Measurements from ENCODE around the gene CCDC107.
"Not testable (repeated sequence)": the region's sequence is repeated elsewhere in the genome, so short reads cannot be mapped to it uniquely, and the experiment has no call there.

The CCDC107 gene

DNA sequence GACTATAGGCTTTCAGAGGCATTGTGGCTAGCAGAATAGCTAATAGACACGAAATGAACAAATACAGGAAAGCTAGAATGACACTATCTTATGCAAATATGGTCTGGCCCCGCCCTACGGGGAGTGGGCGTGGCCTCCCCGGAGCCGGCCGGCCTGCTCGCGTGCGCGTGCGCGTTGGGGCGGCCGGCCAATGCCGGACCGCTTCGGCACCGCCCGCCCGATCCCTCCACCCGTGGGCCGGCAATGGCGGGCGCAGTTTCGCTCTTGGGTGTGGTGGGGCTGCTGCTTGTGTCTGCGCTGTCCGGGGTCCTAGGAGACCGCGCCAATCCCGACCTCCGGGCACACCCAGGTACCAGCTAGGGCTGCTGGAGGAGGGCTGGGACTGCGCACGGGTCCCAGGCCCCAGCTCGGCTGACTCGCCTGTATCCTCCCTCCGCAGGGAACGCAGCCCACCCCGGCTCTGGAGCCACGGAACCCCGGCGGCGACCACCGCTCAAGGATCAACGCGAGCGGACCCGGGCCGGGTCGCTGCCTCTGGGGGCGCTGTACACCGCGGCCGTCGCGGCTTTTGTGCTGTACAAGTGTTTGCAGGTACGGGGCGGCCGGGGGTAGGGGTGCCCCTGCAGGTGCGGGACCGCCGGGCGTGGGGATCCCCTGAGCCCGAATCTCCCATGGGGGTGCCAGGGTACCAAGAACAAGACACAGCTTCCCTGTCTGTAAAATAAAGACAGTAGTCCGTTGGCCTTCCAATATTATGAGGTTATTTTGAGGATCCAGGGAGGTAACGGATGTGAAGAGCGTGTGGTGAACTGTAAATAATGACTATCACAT lies at the start of gene CCDC107:
TSS of gene CCDC107 (plus strand) at position 156 of the 831 bp plus-strand sequence. CDS start at position 244, 88 bp downstream.
- H3K4me3 Mint-ChIP-seq = peak within 1 kb of the TSS; percentile 90
- peaks cover 37% of the 10 kb centered on the region for H3K36me3 Mint-ChIP-seq (ENCODE audit: low read depth)
- peaks cover 62% of the 10 kb centered on the region for H3K4me1 Mint-ChIP-seq (ENCODE audit: low read depth)
- peaks cover 2% of the 10 kb centered on the region for H3K27me3 Mint-ChIP-seq
- peak within 1 kb of the TSS; percentile 95 for H3K27ac Mint-ChIP-seq
- no peaks in the 10 kb centered on the region for H3K9me3 Mint-ChIP-seq
- intact Hi-C loops (cut with micrococcal nuclease) = loop anchor here (2.0 kb wide), 1 partner anchor 54 kb away; the partner anchor contains the start of gene TESK1

- peaks cover 5% of the 10 kb centered on the region for H3K27me3 Mint-ChIP-seq
- peaks cover 47% of the 10 kb centered on the region for H3K36me3 Mint-ChIP-seq (ENCODE audit: low read depth)
- H3K4me3 Mint-ChIP-seq = no peak overlapping the region
- intact Hi-C loops (cut with micrococcal nuclease) = no loop called here
- H3K27ac Mint-ChIP-seq = no peak overlapping the region
- peaks cover 25% of the 10 kb centered on the region for H3K4me1 Mint-ChIP-seq (ENCODE audit: low read depth)
- no peaks in the 10 kb centered on the region for H3K9me3 Mint-ChIP-seq
These were observed 48.9 kb upstream of the CCDC107 start for GRCh38 chr9:35609001-35609819.

GRCh38 chr9:35609820-35610163 lies 48.3 kb upstream of the CCDC107 start:
- H3K9me3 Mint-ChIP-seq = no peaks in the 10 kb centered on the region
- H3K27me3 Mint-ChIP-seq = peaks cover 11% of the 10 kb centered on the region
- H3K36me3 Mint-ChIP-seq (ENCODE audit: low read depth) = peaks cover 42% of the 10 kb centered on the region
- intact Hi-C loops (cut with micrococcal nuclease) = no loop called here
- no peak overlapping the region for H3K4me3 Mint-ChIP-seq
- no peak overlapping the region for H3K27ac Mint-ChIP-seq
- peaks cover 22% of the 10 kb centered on the region for H3K4me1 Mint-ChIP-seq (ENCODE audit: low read depth)

- H3K36me3 Mint-ChIP-seq (ENCODE audit: low read depth) = peaks cover 42% of the 10 kb centered on the region
- intact Hi-C loops (cut with micrococcal nuclease) = no loop called here
- peaks cover 20% of the 10 kb centered on the region for H3K27me3 Mint-ChIP-seq
- H3K9me3 Mint-ChIP-seq = no peaks in the 10 kb centered on the region
- no peak overlapping the region for H3K27ac Mint-ChIP-seq
- H3K4me3 Mint-ChIP-seq = no peak overlapping the region
- peaks cover 27% of the 10 kb centered on the region for H3K4me1 Mint-ChIP-seq (ENCODE audit: low read depth)
These were observed 46.8 kb upstream of the CCDC107 start for GRCh38 chr9:35611230-35611797.

DNA sequence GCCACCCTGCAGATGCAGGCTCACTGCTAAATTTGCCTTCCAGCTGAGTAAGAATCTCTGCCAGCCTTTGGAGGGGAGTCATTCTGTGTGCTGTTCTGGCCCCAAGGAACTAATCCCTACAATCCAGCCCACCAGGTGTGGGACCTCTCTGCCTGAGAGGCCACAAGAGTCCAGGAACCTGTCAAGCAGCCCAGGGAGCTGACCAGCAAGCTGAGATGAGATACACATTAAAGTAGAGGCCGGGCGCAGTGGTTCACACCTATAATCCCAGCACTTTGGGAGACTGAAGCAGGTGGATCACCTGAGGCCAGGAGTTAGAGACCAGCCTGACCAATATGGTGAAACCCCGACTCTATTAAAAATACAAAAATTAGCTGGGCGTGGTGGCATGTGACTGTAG lies 46.0 kb upstream of the CCDC107 start:
- Mint-ChIP-seq H3K36me3 (ENCODE audit: low read depth) (peaks cover 37% of the 10 kb centered on the region), H3K4me1 (ENCODE audit: low read depth) (peaks cover 29% of the 10 kb centered on the region), H3K27me3 (peaks cover 28% of the 10 kb centered on the region)
- H3K4me3 Mint-ChIP-seq; H3K9me3 Mint-ChIP-seq; intact Hi-C loops (cut with micrococcal nuclease); H3K27ac Mint-ChIP-seq: not testable (repeated sequence)

DNA sequence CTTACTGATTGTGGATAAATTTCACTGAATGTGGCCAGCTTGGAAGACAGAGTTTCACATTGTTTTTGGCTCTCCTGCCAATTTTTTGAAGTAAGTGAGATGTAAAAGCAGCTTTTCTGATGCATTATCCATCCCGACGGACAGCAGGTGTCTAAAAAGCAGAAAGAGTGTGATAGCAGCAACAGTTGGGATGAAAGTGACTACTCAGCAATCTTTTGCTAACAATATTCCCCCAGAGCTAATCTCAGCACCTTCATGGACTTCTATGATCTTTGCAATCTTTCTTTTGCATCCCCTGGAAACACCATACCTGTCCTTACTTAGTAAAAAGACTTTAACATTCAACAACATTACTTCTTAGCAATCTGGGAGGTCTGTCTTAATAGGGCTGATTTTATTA lies 45.2 kb upstream of the CCDC107 start:
- Mint-ChIP-seq H3K27me3 (peaks cover 35% of the 10 kb centered on the region), H3K4me3 (no peak overlapping the region), H3K9me3 (no peaks in the 10 kb centered on the region), H3K27ac (no peak overlapping the region), H3K4me1 (ENCODE audit: low read depth) (peaks cover 31% of the 10 kb centered on the region), H3K36me3 (ENCODE audit: low read depth) (peaks cover 29% of the 10 kb centered on the region)
- intact Hi-C loops (cut with micrococcal nuclease) = no loop called here

- peak overlapping the region; percentile 60 for H3K4me3 Mint-ChIP-seq
- peaks cover 49% of the 10 kb centered on the region for H3K4me1 Mint-ChIP-seq (ENCODE audit: low read depth)
- peak overlapping the region; percentile 76 for H3K27ac Mint-ChIP-seq
These were observed 42.0 kb upstream of the CCDC107 start for GRCh38 chr9:35615981-35616680.

GRCh38 chr9:35616681-35617459 lies 41.2 kb upstream of the CCDC107 start:
- Mint-ChIP-seq H3K9me3 (no peaks in the 10 kb centered on the region), H3K4me1 (ENCODE audit: low read depth) (peaks cover 53% of the 10 kb centered on the region), H3K27ac (peak overlapping the region; percentile 76), H3K27me3 (peaks cover 40% of the 10 kb centered on the region), H3K36me3 (ENCODE audit: low read depth) (no peaks in the 10 kb centered on the region), H3K4me3 (peak overlapping the region; percentile 60)
- intact Hi-C loops (cut with micrococcal nuclease) = no loop called here

More at GRCh38 chr9:35615981-35616680, 42.0 kb upstream of the CCDC107 start:
- H3K36me3 Mint-ChIP-seq (ENCODE audit: low read depth) = no peaks in the 10 kb centered on the region
- no peaks in the 10 kb centered on the region for H3K9me3 Mint-ChIP-seq
- peaks cover 37% of the 10 kb centered on the region for H3K27me3 Mint-ChIP-seq
- intact Hi-C loops (cut with micrococcal nuclease) = no loop called here

DNA sequence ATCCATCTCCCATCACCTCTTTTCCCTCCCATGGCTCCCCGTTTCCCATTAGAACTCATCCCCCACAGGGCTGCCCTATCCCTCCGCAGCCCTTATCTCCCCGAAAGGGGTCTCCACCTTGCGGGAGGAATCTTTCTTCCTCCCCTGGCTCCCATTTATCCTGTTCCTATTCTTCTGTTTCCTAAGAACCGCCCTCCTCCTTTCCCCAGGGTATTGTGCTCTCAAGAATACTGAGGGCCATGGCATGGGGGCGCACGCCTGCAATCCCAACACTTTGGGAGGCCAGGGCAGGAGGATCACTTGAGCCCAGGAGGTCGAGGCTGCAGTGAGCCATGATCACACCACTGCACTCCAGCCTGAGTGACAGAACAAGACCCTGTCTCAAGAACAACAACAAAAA lies 40.5 kb upstream of the CCDC107 start:
- peaks cover 54% of the 10 kb centered on the region for H3K4me1 Mint-ChIP-seq (ENCODE audit: low read depth)
- H3K27me3 Mint-ChIP-seq = peaks cover 40% of the 10 kb centered on the region
- H3K4me3 Mint-ChIP-seq = peak overlapping the region; percentile 60
- intact Hi-C loops (cut with micrococcal nuclease) = no loop called here
- H3K36me3 Mint-ChIP-seq (ENCODE audit: low read depth) = no peaks in the 10 kb centered on the region
- H3K27ac Mint-ChIP-seq = peak overlapping the region; percentile 76
- no peaks in the 10 kb centered on the region for H3K9me3 Mint-ChIP-seq

GRCh38 chr9:35618325-35618727 lies 39.8 kb upstream of the CCDC107 start, which contains the start of gene CD72:
TSS of gene CD72 (minus strand) at chr9:35618413. CDS start at chr9:35618303, 110 bp downstream.
- Mint-ChIP-seq H3K4me3 (peak within 1 kb of the TSS; percentile 60), H3K9me3 (no peaks in the 10 kb centered on the region), H3K27me3 (peaks cover 38% of the 10 kb centered on the region), H3K27ac (peak within 1 kb of the TSS; percentile 76), H3K4me1 (ENCODE audit: low read depth) (peaks cover 54% of the 10 kb centered on the region), H3K36me3 (ENCODE audit: low read depth) (no peaks in the 10 kb centered on the region)
- intact Hi-C loops (cut with micrococcal nuclease) = no loop called here

DNA sequence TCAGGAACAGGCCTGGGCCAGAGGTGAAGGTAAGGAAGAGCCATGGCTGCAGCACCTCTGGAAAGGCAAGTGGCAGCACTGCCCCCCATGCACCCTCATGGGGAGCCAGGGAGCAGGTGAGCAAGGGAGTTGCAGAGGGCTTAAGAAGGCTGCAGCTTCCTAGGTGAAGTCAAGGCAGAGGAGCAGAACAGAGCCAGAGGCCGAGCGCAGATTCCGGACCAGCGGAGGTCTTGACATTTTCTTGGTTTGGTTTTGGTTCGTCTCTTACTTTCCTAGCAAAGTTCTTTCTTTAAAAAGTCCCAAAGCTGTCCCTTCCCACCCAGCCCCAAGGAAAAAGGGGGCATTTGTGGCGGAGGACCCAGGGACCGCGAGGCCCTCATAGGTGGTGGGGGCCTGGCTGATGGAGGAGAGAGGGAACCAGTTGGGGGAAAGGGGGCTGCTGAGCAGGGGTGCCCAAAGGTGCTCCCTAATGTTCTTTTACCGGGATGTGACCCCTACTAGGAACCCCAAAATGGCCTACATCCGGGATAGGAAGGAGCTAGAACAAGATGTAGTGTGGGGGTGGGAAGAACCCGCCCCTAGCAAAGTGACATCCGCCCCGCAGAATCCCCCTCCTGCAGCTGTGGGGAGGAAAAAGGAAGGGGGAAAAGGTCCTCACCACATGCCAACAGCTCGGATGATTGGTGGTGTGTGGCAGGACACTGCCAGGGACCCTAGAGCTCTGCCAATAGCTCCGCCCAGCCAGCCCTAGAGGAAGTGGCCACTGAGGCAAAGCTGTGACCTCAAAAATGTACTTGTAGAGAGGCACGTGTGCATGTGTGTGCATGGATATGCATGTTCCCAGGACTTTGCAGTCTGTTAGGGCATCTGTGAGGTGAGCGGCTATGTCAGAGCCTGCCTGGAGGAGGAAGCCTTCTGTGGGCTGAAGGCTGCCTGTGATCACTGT lies 39.0 kb upstream of the CCDC107 start:
- no peaks in the 10 kb centered on the region for H3K9me3 Mint-ChIP-seq
- peak overlapping the region; percentile 76 for H3K27ac Mint-ChIP-seq
- H3K36me3 Mint-ChIP-seq (ENCODE audit: low read depth) = no peaks in the 10 kb centered on the region
- H3K4me1 Mint-ChIP-seq (ENCODE audit: low read depth) = peaks cover 54% of the 10 kb centered on the region
- no peak overlapping the region for H3K4me3 Mint-ChIP-seq
- intact Hi-C loops (cut with micrococcal nuclease) = no loop called here
- H3K27me3 Mint-ChIP-seq = peaks cover 36% of the 10 kb centered on the region

GRCh38 chr9:35619800-35620158 lies 38.3 kb upstream of the CCDC107 start:
- Mint-ChIP-seq H3K27me3 (peaks cover 29% of the 10 kb centered on the region), H3K4me1 (ENCODE audit: low read depth) (peaks cover 51% of the 10 kb centered on the region), H3K4me3 (no peak overlapping the region), H3K36me3 (ENCODE audit: low read depth) (no peaks in the 10 kb centered on the region), H3K27ac (no peak overlapping the region), H3K9me3 (no peaks in the 10 kb centered on the region)
- intact Hi-C loops (cut with micrococcal nuclease) = no loop called here

Measured in dendritic cell treated with granulocyte-macrophage colony-stimulating factor and Interleukin-4, amounts not matched to agents 40 ng/mL and 50 ng/mL, for 4 days (primary cell).